HG02870 (cell line): ENCODE measurements around the gene COL28A1.
"Not testable (repeated sequence)": the region's sequence is repeated elsewhere in the genome, so short reads cannot be mapped to it uniquely, and the experiment has no call there.

ENCODE experiments used
- ATAC-seq: cut with Tn5 transposase; IDR thresholded peaks from one replicate; pipeline ENCODE4 v1.9.1; 2021; ENCODE audit warnings: mild to moderate bottlenecking, moderate library complexity; ENCODE audit not compliant: unreplicated experiment

COL28A1 gene

GRCh38 chr7:7519528-7519927, 16.1 kb downstream of the COL28A1 start:
- no peak for ATAC-seq

- ATAC-seq: no peak
Observed at GRCh38 chr7:7519056-7519455, 16.6 kb downstream of the COL28A1 start.

- ATAC-seq: no peak
Observed at GRCh38 chr7:7517754-7518153, 17.9 kb downstream of the COL28A1 start.

GRCh38 chr7:7516662-7517061, 19.0 kb downstream of the COL28A1 start:
- no peak for ATAC-seq

- ATAC-seq: no peak
Observed at GRCh38 chr7:7516156-7516555, 19.5 kb downstream of the COL28A1 start.

- no peak for ATAC-seq
Observed at GRCh38 chr7:7512861-7513597, 22.6 kb downstream of the COL28A1 start.

GRCh38 chr7:7510794-7511193, 24.9 kb downstream of the COL28A1 start:
- ATAC-seq: no peak

GRCh38 chr7:7505915-7506314, 29.8 kb downstream of the COL28A1 start:
- ATAC-seq: no peak

GRCh38 chr7:7504910-7505704, 30.6 kb downstream of the COL28A1 start:
- ATAC-seq: no peak

- ATAC-seq: no peak
Observed at GRCh38 chr7:7499892-7500291, 35.8 kb downstream of the COL28A1 start.

- no peak for ATAC-seq
Observed at GRCh38 chr7:7498856-7499255, 36.8 kb downstream of the COL28A1 start.

- no peak for ATAC-seq
Observed at GRCh38 chr7:7496311-7496710, 39.4 kb downstream of the COL28A1 start.

- ATAC-seq: no peak
Observed at GRCh38 chr7:7495171-7495570, 40.5 kb downstream of the COL28A1 start.

GRCh38 chr7:7491044-7491443, 44.6 kb downstream of the COL28A1 start:
- ATAC-seq: no peak

GRCh38 chr7:7490003-7490402, 45.7 kb downstream of the COL28A1 start:
- ATAC-seq: no peak

- ATAC-seq: no peak
Observed at GRCh38 chr7:7489546-7489945, 46.1 kb downstream of the COL28A1 start.

GRCh38 chr7:7486362-7486761, 49.3 kb downstream of the COL28A1 start:
- ATAC-seq: no peak

GRCh38 chr7:7484072-7484471, 51.6 kb downstream of the COL28A1 start:
- no peak for ATAC-seq

GRCh38 chr7:7481802-7482201, 53.9 kb downstream of the COL28A1 start:
- no peak for ATAC-seq

GRCh38 chr7:7479275-7479805, 56.3 kb downstream of the COL28A1 start:
- ATAC-seq: no peak

- ATAC-seq: no peak
Observed at GRCh38 chr7:7478569-7478968, 57.1 kb downstream of the COL28A1 start.

- ATAC-seq: not testable (repeated sequence)
Observed at GRCh38 chr7:7477641-7478040, 58.0 kb downstream of the COL28A1 start.
